ENCODE measurements around the gene ACSL1.

ACSL1 gene

DNA sequence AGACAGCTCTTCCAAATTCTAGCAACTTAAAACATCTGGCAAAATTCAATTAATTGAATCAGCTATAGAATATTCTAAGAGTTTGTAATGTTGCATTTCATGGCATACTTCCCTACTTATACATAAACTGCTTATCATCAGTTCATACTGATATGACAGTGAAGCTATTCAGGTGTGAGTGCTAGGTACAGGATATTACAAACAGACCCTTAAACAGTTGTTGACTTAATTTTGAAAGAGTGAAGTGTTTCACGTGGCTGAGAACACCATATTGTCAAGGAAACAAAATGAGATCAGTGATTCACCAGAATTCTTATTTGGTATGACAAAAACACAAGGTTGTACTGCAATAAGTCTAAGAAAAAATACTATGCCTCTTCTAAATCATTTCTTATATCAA is 119.3 kb downstream of the ACSL1 start:
- no peak for DNase-seq

DNA sequence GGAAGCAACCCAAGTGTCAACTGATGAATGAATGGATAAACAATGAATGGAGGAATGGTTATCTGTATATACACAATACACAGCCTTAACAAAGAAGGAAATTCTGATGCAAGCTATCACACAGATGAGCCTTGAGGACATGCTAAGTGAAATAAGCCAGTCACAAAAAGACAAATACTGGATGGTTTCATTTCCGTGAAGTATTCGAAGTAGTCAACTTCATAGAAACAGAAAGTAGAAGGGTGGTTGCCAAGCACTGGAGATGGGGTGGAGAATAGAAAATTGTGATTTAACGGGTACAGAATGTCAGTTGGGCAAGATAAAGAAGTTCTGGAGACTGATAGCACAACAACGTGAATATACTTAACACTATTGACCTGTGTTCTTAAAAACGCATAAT is 120.1 kb downstream of the ACSL1 start:
- DNase-seq: no peak
